Measurements from ENCODE around the gene PARD3B.

Gene PARD3B

DNA sequence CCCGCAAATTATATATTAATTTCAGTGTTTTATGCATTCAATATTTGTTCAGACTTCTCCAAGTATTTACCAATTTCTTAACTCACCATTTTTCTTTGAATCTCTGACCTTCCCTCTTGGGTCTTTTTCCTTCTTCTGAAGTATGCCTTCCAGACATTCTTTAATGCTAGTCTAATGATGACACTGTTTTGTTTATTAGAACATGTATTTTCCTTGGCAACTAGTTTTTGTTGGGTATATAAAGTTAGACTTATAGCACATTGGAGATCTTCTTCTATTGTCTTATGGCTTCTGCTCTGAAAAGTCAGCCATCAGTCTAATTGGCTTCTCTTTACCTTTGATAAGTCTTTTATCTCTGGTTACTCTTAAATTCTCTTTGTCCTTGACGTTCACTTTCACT is 713.8 kb downstream of the PARD3B start:
- TF ChIP-seq EZH2phosphoT487 (conservative IDR thresholded peaks at IDR 0.05; ENCODE audit: low read length) = no peak
- TF ChIP-seq CTCF (IDR thresholded peaks at IDR 0.05; ENCODE audit: insufficient read depth, low read length, poor library complexity, severe bottlenecking) = no peak
- no peak overlapping the region for H3K9ac ChIP-seq (ENCODE audit: low read length)

DNA sequence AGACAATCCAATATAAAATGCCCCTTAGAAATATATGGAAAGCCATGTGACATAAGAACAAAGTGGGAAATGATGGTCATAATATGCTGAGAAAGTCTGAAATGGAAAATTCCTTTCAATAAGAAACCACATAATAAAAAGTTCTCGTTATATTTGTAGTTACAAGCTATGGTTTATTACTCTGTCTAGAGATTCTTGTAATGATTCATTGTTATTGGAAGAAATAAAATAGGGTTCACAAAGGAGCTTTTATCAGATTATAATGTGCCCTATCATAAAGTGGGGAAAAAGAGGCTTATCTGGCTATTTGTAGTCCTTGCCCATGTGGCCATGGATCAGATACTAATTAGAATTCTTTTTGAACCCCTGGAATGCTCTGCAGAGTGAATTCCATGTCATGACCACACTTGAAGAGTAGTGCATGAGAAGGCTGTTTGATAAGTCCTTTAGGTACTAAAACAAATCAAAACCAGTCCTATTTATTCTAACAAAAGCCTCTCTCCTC is 716.3 kb downstream of the PARD3B start:
- no peaks in the 10 kb centered on the region for H3F3A ChIP-seq (ENCODE audit: insufficient read depth)
- no peaks in the 10 kb centered on the region for H3K79me2 ChIP-seq (ENCODE audit: insufficient read depth, low read length)
- H4K20me1 ChIP-seq (ENCODE audit: low read depth, low read length) = no peaks in the 10 kb centered on the region
- H2AFZ ChIP-seq (ENCODE audit: low read depth, low read length, severe bottlenecking) = no peak overlapping the region
- H3K36me3 ChIP-seq (ENCODE audit: low read length) = no peaks in the 10 kb centered on the region
- H3K27me3 ChIP-seq (ENCODE audit: low read length) = no peaks in the 10 kb centered on the region
- H3K4me2 ChIP-seq (ENCODE audit: low read depth, low read length, poor library complexity, severe bottlenecking) = no peak overlapping the region
- no peak overlapping the region for H3K27ac ChIP-seq (ENCODE audit: low read depth, low read length)
- no peaks in the 10 kb centered on the region for H3K9me2 ChIP-seq (replicated peaks; ENCODE audit: insufficient read depth, low read length)
- H3K9ac ChIP-seq (ENCODE audit: low read length) = no peak overlapping the region
- no peak overlapping the region for H3K4me3 ChIP-seq (ENCODE audit: insufficient read depth, low read length, poor library complexity, severe bottlenecking)
- no peaks in the 10 kb centered on the region for H3K9me3 ChIP-seq (ENCODE audit: insufficient read depth, low read length)
- TF ChIP-seq CTCF (IDR thresholded peaks at IDR 0.05; ENCODE audit: insufficient read depth, low read length, poor library complexity, severe bottlenecking) (no peak), EZH2phosphoT487 (conservative IDR thresholded peaks at IDR 0.05; ENCODE audit: low read length) (no peak)

More for the DNA sequence above, 713.8 kb downstream of the PARD3B start:
- Histone ChIP-seq H3K9me2 (replicated peaks; ENCODE audit: insufficient read depth, low read length) (no peaks in the 10 kb centered on the region), H2AFZ (ENCODE audit: low read depth, low read length, severe bottlenecking) (no peak overlapping the region), H3F3A (ENCODE audit: insufficient read depth) (no peaks in the 10 kb centered on the region), H4K20me1 (ENCODE audit: low read depth, low read length) (no peaks in the 10 kb centered on the region), H3K27me3 (ENCODE audit: low read length) (no peaks in the 10 kb centered on the region), H3K27ac (ENCODE audit: low read depth, low read length) (no peak overlapping the region), H3K79me2 (ENCODE audit: insufficient read depth, low read length) (no peaks in the 10 kb centered on the region), H3K4me3 (ENCODE audit: insufficient read depth, low read length, poor library complexity, severe bottlenecking) (no peak overlapping the region), H3K9me3 (ENCODE audit: insufficient read depth, low read length) (no peaks in the 10 kb centered on the region), H3K4me2 (ENCODE audit: low read depth, low read length, poor library complexity, severe bottlenecking) (no peak overlapping the region), H3K36me3 (ENCODE audit: low read length) (no peaks in the 10 kb centered on the region)

- Histone ChIP-seq H3K9me2 (replicated peaks; ENCODE audit: insufficient read depth, low read length) (no peaks in the 10 kb centered on the region), H3K27ac (ENCODE audit: low read depth, low read length) (no peak overlapping the region), H3K4me2 (ENCODE audit: low read depth, low read length, poor library complexity, severe bottlenecking) (no peak overlapping the region), H3F3A (ENCODE audit: insufficient read depth) (no peaks in the 10 kb centered on the region), H3K27me3 (ENCODE audit: low read length) (no peaks in the 10 kb centered on the region), H2AFZ (ENCODE audit: low read depth, low read length, severe bottlenecking) (no peak overlapping the region), H3K9ac (ENCODE audit: low read length) (no peak overlapping the region), H3K4me3 (ENCODE audit: insufficient read depth, low read length, poor library complexity, severe bottlenecking) (no peak overlapping the region), H4K20me1 (ENCODE audit: low read depth, low read length) (no peaks in the 10 kb centered on the region), H3K79me2 (ENCODE audit: insufficient read depth, low read length) (no peaks in the 10 kb centered on the region), H3K36me3 (ENCODE audit: low read length) (no peaks in the 10 kb centered on the region), H3K9me3 (ENCODE audit: insufficient read depth, low read length) (no peaks in the 10 kb centered on the region)
- no peak for TF ChIP-seq EZH2phosphoT487 (conservative IDR thresholded peaks at IDR 0.05; ENCODE audit: low read length)
- TF ChIP-seq CTCF (IDR thresholded peaks at IDR 0.05; ENCODE audit: insufficient read depth, low read length, poor library complexity, severe bottlenecking) = no peak
Observed at GRCh38 chr2:205267323-205267722, 722.0 kb downstream of the PARD3B start.

Data from SU-DHL-6 (cell line).